ENCODE results near the gene TTC7B.

The TTC7B gene

DNA sequence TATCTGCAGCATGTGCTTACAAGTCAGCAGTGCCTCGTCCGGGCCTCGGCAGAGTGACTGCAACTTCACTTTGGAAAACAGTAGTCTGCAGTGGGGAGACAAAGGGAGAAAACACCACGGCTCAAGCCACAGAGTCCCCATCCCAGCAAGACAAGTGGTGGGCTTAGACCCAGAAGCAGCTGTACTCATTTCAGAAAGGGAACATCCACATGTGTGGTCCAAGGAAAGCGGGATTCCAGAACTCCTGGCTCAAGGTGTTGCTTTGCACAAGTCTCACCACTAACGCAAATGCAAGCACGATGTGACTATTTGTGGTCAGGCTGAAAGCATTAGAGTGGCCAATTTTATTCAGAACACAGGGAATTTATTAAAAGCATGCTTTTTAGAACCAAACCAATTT is 198.3 kb downstream of the TTC7B start:
- no peak for DNase-seq (ENCODE audit: low read depth in 2 of 2)

DNA sequence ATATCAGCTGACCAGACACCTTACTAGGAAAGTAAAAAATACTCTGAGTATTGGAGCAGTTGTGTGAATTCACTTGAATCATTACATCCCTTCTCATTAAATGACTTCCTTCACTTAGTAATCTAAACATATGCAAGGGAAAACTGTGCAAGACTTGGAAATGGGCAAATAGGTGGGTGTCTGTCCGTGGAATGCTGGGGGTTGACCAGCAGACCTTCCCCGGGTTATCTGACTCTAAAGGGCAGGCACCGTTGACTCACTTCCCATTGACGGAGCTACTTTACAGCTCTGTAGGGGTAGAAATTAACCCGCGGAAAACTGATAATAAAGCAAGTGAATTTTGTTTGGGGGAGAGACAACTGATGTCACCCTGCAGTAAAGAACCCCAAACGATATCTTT is 199.3 kb downstream of the TTC7B start:
- DNase-seq (ENCODE audit: low read depth in 2 of 2): no peak

DNA sequence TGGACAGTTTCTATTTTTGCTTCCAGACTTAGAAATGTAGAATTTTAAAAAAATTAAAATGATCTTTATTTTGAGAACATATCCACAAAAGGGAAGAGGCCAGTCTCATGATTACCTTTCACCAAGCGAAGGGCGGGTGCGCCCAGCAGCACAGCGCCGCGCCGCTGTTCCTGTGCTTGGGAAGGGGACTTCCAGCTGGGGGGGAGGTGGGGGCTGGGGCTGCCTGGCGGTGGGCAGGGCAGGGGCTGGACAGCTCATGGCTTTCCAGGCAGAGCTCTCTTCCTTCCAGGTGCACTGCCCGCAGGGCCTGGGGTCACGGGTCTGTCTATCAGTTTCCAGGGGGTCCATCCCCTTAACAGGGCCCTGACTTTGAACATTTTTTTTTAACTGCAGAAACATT is 199.9 kb downstream of the TTC7B start:
- no peak for DNase-seq (ENCODE audit: low read depth in 2 of 2)

GRCh38 chr14:90615517-90616060 is 200.6 kb downstream of the TTC7B start:
- no peak for DNase-seq (ENCODE audit: low read depth in 2 of 2)

GRCh38 chr14:90614696-90615516 is 201.3 kb downstream of the TTC7B start:
- DNase-seq (ENCODE audit: low read depth in 2 of 2): no peak

DNA sequence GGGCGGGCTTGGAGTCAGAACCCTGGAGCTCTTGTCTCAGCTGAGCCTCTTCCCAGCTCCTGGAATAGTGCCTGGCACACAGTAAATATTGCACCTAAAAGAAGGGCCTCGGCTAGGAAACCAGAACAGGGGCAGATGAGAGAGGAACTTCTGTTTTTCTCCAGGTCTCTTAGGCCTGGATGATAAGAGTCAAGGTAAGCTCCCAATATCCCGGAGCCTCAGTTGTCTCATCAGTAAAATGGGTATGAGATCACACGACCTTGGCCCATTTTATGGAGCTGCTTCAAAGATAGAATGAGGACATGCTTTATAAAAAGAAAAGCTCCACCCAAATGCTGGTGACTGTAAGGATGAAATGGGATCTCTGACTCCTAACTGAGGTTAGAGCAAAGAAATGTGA is 202.2 kb downstream of the TTC7B start:
- no peak for DNase-seq (ENCODE audit: low read depth in 2 of 2)

- DNase-seq (ENCODE audit: low read depth in 2 of 2): no peak
These were observed 202.8 kb downstream of the TTC7B start for GRCh38 chr14:90613453-90613852.

DNA sequence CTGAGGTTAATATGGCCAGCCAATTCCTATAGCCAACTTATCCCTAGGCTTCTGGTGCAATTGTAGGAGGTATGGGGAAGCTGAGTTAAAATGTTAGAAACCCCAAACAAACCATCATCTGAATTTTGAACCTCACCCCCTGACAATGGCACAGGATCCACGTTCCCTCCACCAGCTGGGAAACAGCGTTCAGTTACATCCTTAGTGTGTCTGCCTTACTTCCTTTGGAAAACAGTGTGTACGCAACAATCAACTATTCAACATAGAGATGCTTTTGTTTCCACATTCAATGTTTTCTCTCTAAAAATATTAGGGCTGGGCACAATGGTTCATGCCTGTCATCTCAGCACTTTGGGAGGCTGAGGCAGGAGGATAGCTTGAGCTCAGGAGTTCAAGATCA is 203.4 kb downstream of the TTC7B start:
- no peak for DNase-seq (ENCODE audit: low read depth in 2 of 2)

DNA sequence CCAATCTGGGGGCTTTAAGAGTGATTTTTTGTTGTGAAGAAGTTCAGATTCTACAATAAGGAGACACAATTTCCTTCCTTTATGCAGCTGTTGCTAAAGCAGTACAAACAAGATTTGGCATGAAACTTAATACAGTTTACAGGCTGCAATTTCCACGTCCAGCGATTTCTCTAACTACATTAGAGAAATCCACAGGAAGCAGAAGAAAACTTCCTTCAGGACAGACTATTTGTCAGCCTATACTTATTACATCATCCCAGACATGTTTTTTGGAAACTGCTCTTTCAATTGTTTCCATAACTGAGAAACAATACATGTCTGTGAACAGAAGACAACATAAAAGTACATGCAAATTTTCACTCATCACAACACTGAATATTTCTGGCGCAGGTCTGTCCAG is 204.3 kb downstream of the TTC7B start:
- DNase-seq (ENCODE audit: low read depth in 2 of 2): no peak

- DNase-seq (ENCODE audit: low read depth in 2 of 2): no peak
These were observed 204.7 kb downstream of the TTC7B start for GRCh38 chr14:90611501-90611900.

DNA sequence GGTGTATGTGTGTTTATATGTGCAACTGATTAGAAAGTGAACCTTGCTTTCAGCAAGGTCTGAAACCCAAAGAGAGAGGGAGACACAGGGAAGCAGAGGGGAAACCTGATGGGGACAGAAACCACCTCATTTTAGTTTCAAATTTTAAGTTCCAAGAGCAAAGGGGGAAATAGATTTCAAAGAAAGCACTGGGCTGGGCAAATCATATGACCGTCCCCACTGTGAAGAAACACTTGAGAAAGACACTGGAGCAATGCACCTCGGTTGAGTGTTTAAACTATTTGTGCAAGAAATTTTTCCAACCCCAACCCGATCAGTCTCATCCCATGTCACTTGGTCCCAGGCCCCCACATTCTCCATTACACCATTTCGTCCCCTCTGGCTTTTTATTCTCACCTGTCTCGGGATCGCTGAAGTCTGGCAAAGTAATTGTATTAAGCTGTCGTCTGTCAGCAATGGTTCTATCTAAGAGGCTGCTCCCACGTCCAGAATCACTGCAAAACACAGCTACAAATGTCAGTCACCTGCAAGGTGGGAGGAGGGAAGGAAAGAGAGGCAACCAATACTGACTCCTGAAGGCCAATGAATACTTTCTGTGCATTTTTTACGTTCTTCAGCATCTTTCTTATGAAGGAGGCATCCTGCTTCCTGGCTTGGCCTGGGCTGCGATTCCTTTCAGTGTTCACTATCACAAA is 205.7 kb downstream of the TTC7B start:
- no peak for DNase-seq (ENCODE audit: low read depth in 2 of 2)

- DNase-seq (ENCODE audit: low read depth in 2 of 2): no peak
These were observed 206.9 kb downstream of the TTC7B start for GRCh38 chr14:90609376-90609775.

DNA sequence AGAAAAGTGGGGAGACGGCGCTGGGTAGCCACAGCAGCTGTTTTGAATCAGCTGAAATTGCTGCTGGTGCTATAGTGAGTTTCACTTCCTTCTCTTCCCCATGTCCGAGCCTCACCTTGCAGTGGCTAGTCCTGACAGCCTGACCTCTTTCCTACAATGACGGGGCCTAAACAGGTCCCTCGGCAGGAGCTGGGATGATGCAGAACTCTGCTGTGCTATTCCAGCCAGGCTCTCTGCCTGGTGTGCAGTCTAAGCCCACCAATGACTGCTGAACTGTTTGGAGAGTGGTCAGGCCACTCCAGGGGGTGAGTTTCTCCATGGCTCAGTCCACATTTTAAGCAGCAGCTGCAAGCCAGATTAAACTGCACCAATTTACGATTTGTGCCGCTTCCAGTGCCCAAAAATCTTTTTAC is 207.3 kb downstream of the TTC7B start:
- DNase-seq (ENCODE audit: low read depth in 2 of 2): no peak

GRCh38 chr14:90608281-90608680 is 207.9 kb downstream of the TTC7B start:
- no peak for DNase-seq (ENCODE audit: low read depth in 2 of 2)

DNA sequence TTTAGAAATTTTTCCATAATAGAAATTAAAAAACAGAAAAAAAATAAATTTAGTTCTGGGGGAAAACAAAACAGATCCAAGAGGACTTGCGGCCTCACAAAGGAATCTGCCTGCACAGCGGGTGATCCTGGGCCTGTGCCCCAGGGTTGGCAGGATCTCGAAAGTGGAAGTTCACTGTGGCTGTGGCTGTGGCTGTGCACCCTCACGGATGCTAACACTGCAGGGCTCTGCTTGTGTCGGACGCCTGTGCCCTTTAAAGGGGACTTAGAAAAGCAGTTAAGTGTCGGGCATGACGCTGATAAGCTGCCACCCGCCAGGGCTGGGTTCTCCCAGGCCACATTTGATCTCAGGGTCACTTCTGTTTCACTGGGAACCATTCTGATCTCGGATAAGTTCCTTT is 209.1 kb downstream of the TTC7B start:
- no peak for DNase-seq (ENCODE audit: low read depth in 2 of 2)

DNA sequence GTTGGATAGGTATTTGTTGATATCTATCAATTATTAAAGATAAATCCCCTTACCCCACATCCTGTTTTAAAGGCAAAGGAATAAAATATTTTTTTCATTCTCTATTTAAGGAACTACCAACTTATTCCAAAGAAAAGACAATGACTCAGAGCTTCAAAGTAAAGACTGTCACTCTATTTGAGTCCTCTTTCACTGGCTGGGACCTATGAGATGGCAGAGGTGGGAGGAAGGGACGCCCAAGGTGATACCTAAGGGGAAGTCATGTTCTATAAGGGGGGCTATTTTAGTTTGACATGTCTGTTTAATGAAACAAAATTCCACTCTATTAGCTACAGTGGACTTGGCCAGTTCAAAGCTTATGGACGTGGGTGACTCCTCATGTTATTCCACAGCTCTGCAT is 209.8 kb downstream of the TTC7B start:
- no peak for DNase-seq (ENCODE audit: low read depth in 2 of 2)

DNA sequence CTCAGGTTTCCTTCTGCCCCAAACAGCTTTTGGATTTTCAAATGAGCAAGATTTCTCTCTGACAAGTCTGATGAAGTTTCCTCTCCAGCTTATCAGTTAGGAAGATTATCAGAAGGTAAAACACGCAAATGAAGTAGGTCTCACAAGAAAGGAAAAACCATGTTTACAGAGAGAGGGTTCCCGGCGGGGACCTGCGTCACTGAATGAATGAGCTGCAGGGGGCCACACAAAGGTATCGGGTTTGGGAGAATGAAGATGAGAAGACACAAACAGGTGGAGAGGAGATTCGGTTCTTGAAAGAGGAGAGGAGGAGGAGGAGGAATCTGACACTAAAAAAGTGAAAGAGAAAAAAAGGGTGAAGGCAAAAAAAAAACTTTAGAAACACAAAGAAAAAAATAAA is 210.8 kb downstream of the TTC7B start:
- no peak for DNase-seq (ENCODE audit: low read depth in 2 of 2)

- no peak for DNase-seq (ENCODE audit: low read depth in 2 of 2)
These were observed 211.9 kb downstream of the TTC7B start for GRCh38 chr14:90604356-90604755.

DNA sequence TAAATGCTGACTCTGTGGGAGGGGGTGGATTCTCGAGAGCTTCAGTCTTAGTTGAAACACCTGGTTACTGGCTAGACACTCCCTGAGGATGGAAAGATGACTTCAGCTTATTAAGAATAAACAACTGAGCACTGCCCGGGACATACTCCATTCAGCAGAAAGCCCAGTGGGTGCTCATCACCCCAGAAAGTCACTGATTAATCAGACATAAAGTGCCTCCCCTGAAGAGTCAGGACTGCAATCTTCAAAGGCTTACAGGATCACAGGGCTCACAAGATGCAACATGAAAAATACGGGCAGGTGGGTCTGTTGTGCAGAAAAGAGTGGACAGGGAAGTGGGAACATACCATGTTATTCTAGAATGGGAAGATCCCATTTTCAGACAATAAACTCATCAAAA is 212.4 kb downstream of the TTC7B start:
- no peak for DNase-seq (ENCODE audit: low read depth in 2 of 2)

DNA sequence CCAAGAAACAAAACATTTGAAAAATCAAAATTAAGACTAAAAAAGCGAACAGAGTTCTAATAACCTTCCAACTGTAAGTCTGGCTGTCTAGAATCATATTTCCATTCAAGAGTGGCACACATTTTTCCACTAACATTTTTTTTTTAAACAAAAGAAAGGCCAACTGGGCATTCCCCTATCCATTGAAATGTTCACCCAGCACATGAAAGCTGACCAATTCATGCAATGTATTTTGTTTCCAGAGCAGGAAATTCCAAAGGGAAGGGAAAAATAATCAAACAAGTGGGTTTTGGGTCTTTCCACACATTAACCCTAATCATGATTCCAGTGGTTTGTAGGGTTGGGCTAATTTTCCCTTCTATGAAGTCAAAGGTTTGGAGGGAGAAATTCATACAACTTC is 212.9 kb downstream of the TTC7B start:
- DNase-seq (ENCODE audit: low read depth in 2 of 2): no peak

GRCh38 chr14:90602088-90602687 is 214.0 kb downstream of the TTC7B start:
- no peak for DNase-seq (ENCODE audit: low read depth in 2 of 2)

- no peak for DNase-seq (ENCODE audit: low read depth in 2 of 2)
These were observed 214.7 kb downstream of the TTC7B start for GRCh38 chr14:90601563-90601962.

GRCh38 chr14:90600619-90601018 is 215.6 kb downstream of the TTC7B start:
- DNase-seq (ENCODE audit: low read depth in 2 of 2): no peak

Measured in stimulated activated CD4-positive, alpha-beta T cell treated with anti-CD3 and anti-CD28 coated beads, Interleukin-4, amount 100 ng/mL, for 48 hours (primary cell).